GM18907 (cell line): ENCODE measurements around the gene KANSL2.

Source experiments
- ATAC-seq: cut with Tn5 transposase; IDR thresholded peaks from one replicate; pipeline ENCODE4 v1.9.1; 2021; ENCODE audit warnings: mild to moderate bottlenecking, moderate library complexity; ENCODE audit not compliant: unreplicated experiment

KANSL2 gene

GRCh38 chr12:48615681-48616080, 66.4 kb downstream of the KANSL2 start:
- ATAC-seq = no peak

- no peak for ATAC-seq
Observed at GRCh38 chr12:48613321-48613720, 68.7 kb downstream of the KANSL2 start.
